DOHH2 (cell line): ENCODE data around the gene CREM.

Experiments
- H3F3A ChIP-seq: fragments of 200-600 bp; sonication (generic), shearing (Covaris generic); 2 replicates; pipeline ENCODE4 v1.6.0; 2016; ENCODE audit warnings: antibody characterized with exemption, mild to moderate bottlenecking; ENCODE audit not compliant: control insufficient read depth, insufficient read depth
- H3K27ac ChIP-seq: fragments of 200-600 bp; sonication (generic); 2 replicates; pipeline ENCODE4 v1.5.1; 2014; ENCODE audit warnings: low read depth, mild to moderate bottlenecking, low read length, moderate library complexity
- H3K27me3 ChIP-seq: fragments of 200-600 bp; sonication (generic); 2 replicates; pipeline ENCODE4 v1.6.1; 2014; ENCODE audit warnings: mild to moderate bottlenecking, low read length, mixed read lengths; ENCODE audit not compliant: control insufficient read depth
- H3K36me3 ChIP-seq: fragments of 200-600 bp; sonication (generic); 2 replicates; pipeline ENCODE4 v1.6.1; 2014; ENCODE audit warnings: mild to moderate bottlenecking, low read length, moderate library complexity, mixed read lengths; ENCODE audit not compliant: control insufficient read depth
- H3K4me1 ChIP-seq: fragments of 200-600 bp; sonication (generic); 2 replicates; pipeline ENCODE4 v1.6.1; 2014; ENCODE audit warnings: mild to moderate bottlenecking, low read length, mixed read lengths; ENCODE audit not compliant: control insufficient read depth
- H3K4me2 ChIP-seq: fragments of 200-600 bp; sonication (generic); 2 replicates; pipeline ENCODE4 v1.6.0; 2014; ENCODE audit warnings: mild to moderate bottlenecking, low read length, moderate library complexity
- H3K4me3 ChIP-seq: fragments of 200-600 bp; sonication (generic); 2 replicates; pipeline ENCODE4 v1.5.1; 2014; ENCODE audit warnings: mild to moderate bottlenecking, low read length, mixed read lengths
- H3K79me2 ChIP-seq: fragments of 200-600 bp; sonication (generic); 2 replicates; pipeline ENCODE4 v1.6.1; 2014; ENCODE audit warnings: mild to moderate bottlenecking, low read length, mixed read lengths; ENCODE audit not compliant: control insufficient read depth
- H3K9me2 ChIP-seq: fragments of 200-600 bp; sonication (generic); replicated peaks from 2 replicates; pipeline ENCODE4 v1.6.1; 2014; ENCODE audit warnings: mild to moderate bottlenecking, low read length, mixed read lengths; ENCODE audit not compliant: control insufficient read depth
- H3K9me3 ChIP-seq: fragments of 200-600 bp; sonication (generic); 2 replicates; pipeline ENCODE4 v1.6.1; 2014; ENCODE audit warnings: antibody characterized with exemption, low read length, mixed read lengths; ENCODE audit not compliant: control insufficient read depth, insufficient read depth
- H4K20me1 ChIP-seq: fragments of 200-600 bp; sonication (generic); 2 replicates; pipeline ENCODE4 v1.6.0; 2014; ENCODE audit warnings: low read depth, mild to moderate bottlenecking, antibody characterized with exemption, low read length, moderate library complexity; ENCODE audit not compliant: control insufficient read depth, insufficient read depth
- CTCF ChIP-seq: fragments of 200-600 bp; sonication (generic); IDR thresholded peaks from one replicate; pipeline ENCODE4 v1.5.1; 2014; ENCODE audit warnings: antibody characterized with exemption, mild to moderate bottlenecking, low read depth, low read length; ENCODE audit not compliant: poor library complexity, severe bottlenecking
- EZH2phosphoT487 ChIP-seq: fragments of 200-600 bp; sonication (generic); IDR thresholded peaks from 2 replicates; pipeline ENCODE4 v1.6.1; 2017; ENCODE audit warnings: borderline replicate concordance, mild to moderate bottlenecking, antibody characterized with exemption, low read length, moderate library complexity, mixed read lengths

CREM gene

GRCh38 chr10:35160743-35161142, 34.1 kb downstream of the CREM start:
- Histone ChIP-seq H3K9me2 (no peaks in the 10 kb centered on the region), H3K27ac (no peak overlapping the region), H3K4me2 (no peak overlapping the region), H3K9me3 (no peaks in the 10 kb centered on the region), H3K36me3 (peaks cover 5% of the 10 kb centered on the region; the same call in 1 of the 2 replicates), H3F3A (no peaks in the 10 kb centered on the region), H4K20me1 (no peaks in the 10 kb centered on the region), H3K4me3 (no peak overlapping the region), H3K79me2 (no peaks in the 10 kb centered on the region), H3K4me1 (peaks cover 16% of the 10 kb centered on the region), H3K27me3 (no peaks in the 10 kb centered on the region)
- TF ChIP-seq EZH2phosphoT487 (no peak), CTCF (no peak)

DNA sequence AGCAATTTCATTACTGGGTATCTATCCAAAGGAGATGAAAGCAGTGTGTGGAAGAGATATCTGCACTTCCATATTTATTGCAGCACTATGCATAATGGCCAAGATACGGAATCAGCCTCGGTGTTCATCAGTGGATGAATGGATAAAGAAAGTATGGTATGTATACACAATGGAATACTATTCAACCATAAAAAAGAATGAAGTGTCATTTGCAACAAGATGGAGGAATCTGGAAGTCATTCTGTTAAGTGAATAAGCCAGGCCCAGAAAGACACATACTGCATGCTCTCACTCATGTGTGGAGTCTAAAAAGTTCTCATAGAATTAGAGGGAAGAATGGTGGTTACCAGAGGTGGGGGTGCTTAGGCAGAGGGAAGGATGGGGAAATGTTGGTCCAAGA, 35.3 kb downstream of the CREM start:
- Histone ChIP-seq H3K4me3 (no peak overlapping the region), H3K36me3 (peaks cover 5% of the 10 kb centered on the region; the same call in 1 of the 2 replicates), H4K20me1 (no peaks in the 10 kb centered on the region), H3K9me3 (no peaks in the 10 kb centered on the region), H3K9me2 (no peaks in the 10 kb centered on the region), H3K4me2 (no peak overlapping the region), H3K79me2 (no peaks in the 10 kb centered on the region), H3F3A (no peaks in the 10 kb centered on the region), H3K27me3 (no peaks in the 10 kb centered on the region), H3K27ac (no peak overlapping the region), H3K4me1 (peaks cover 16% of the 10 kb centered on the region)
- TF ChIP-seq EZH2phosphoT487 (no peak), CTCF (no peak)

DNA sequence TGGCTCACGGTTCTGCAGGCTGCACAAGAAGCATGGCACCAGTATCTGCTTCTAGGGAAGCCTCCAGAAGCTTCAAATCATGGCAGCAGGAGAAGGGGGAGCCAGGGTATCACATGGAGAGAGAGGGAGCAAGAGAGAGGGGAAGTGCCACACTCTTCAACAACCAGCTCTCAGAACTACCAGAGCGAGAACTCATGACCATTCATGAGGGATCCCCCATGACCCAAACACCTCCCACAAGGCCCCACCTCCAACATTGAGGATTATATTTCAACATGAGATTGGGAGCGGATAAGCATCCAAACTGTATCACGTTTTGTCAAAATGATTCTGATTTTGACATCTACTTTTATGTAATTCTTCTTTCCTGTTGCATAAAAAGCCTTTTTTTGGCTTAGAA, 38.5 kb downstream of the CREM start:
- no peaks in the 10 kb centered on the region for H3K27me3 ChIP-seq
- H4K20me1 ChIP-seq: no peaks in the 10 kb centered on the region
- no peak for TF ChIP-seq CTCF
- no peak for TF ChIP-seq EZH2phosphoT487
- H3F3A ChIP-seq: no peaks in the 10 kb centered on the region
- no peaks in the 10 kb centered on the region for H3K36me3 ChIP-seq
- H3K9me3 ChIP-seq: no peaks in the 10 kb centered on the region
- no peak overlapping the region for H3K27ac ChIP-seq
- H3K9me2 ChIP-seq: no peaks in the 10 kb centered on the region
- H3K4me1 ChIP-seq: peaks cover 16% of the 10 kb centered on the region
- no peak overlapping the region for H3K4me2 ChIP-seq
- H3K79me2 ChIP-seq: no peaks in the 10 kb centered on the region
- H3K4me3 ChIP-seq: no peak overlapping the region

DNA sequence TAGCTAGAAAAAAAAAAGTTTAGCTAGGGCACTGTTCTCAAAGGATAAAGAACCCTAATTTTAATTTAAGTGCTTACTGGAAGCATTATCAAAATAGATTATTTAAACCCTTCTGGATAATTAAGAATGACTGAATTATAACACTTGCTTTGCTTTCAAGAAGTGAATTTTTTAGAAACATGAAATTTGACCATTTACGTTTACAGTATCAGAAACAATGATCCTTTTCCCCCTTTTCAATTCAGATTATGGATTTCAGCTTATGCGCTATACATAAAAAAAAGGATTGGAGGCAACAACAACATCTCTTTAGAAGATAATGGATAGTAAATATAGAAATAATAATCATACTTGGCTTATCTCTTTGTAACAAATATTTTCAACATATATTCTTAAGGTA, 39.2 kb downstream of the CREM start:
- H3F3A ChIP-seq: no peaks in the 10 kb centered on the region
- H3K27me3 ChIP-seq: no peaks in the 10 kb centered on the region
- H4K20me1 ChIP-seq: no peaks in the 10 kb centered on the region
- no peaks in the 10 kb centered on the region for H3K36me3 ChIP-seq
- no peak overlapping the region for H3K27ac ChIP-seq
- no peaks in the 10 kb centered on the region for H3K79me2 ChIP-seq
- no peaks in the 10 kb centered on the region for H3K9me3 ChIP-seq
- H3K4me2 ChIP-seq: no peak overlapping the region
- peaks cover 16% of the 10 kb centered on the region for H3K4me1 ChIP-seq
- H3K9me2 ChIP-seq: no peaks in the 10 kb centered on the region
- TF ChIP-seq CTCF (no peak), EZH2phosphoT487 (no peak)
- H3K4me3 ChIP-seq: no peak overlapping the region
